Head of caudate nucleus (tissue), 42 donors: ENCODE data around the gene HLA-DMA.
A peak's percentile ranks its signal among the peaks of the same experiment; 100 is the strongest.
"Not testable (repeated sequence)": the region's sequence is repeated elsewhere in the genome, so short reads cannot be mapped to it uniquely, and the experiment has no call there.

Experiments used
- DNase-seq, 42 donors: peaks; one replicate each; pipeline versions ENCODE4 v3.0.0 to v3.0.0-alpha.2; 2020 to 2021; ENCODE audit warnings: mixed read lengths in 7 of 42
- intact Hi-C: fragments of 100-400 bp; cut with DNase I; formaldehyde crosslinking; loops from one replicate; pipeline ENCODE4 v1.15.0; 2022

Gene HLA-DMA

GRCh38 chr6:32942555-32943123, 10.3 kb downstream of the HLA-DMA start:
- DNase-seq, intact Hi-C loops: not testable (repeated sequence)

- intact Hi-C loops, result no loop called here
- no peak for DNase-seq
Measured at GRCh38 chr6:32941214-32941768, 11.6 kb downstream of the HLA-DMA start.

- intact Hi-C loops, result no loop called here
- DNase-seq, result peak in 33 of 42 donors; percentile 7 to 77 (median 49)
Measured at GRCh38 chr6:32940656-32941213, 12.2 kb downstream of the HLA-DMA start, which contains the start of gene HLA-DMB. Gene HLA-DMB, minus strand, starts transcription at chr6:32941028. Its CDS starts 221 bp downstream, at chr6:32940807.

- no peak for DNase-seq
- intact Hi-C loops, result no loop called here
Measured at GRCh38 chr6:32938494-32938893, 14.4 kb downstream of the HLA-DMA start.

GRCh38 chr6:32937230-32937633, 15.7 kb downstream of the HLA-DMA start:
- intact Hi-C loops, result no loop called here
- peak in 27 of 42 donors; percentile 4 to 50 (median 29) for DNase-seq

GRCh38 chr6:32936239-32937152, 16.4 kb downstream of the HLA-DMA start:
- peak in 3 of 42 donors; percentile 18 to 39 (median 25) for DNase-seq
- intact Hi-C loops, result no loop called here

GRCh38 chr6:32935551-32936238, 17.2 kb downstream of the HLA-DMA start:
- intact Hi-C loops, result no loop called here

GRCh38 chr6:32933661-32934085, 19.2 kb downstream of the HLA-DMA start:
- peak; percentile 39 to 93 (median 80) for DNase-seq
- intact Hi-C loops, result loop anchor here (5.0 kb wide), 1 partner anchor 49 kb away; no protein-coding TSS in a partner anchor

More at GRCh38 chr6:32935551-32936238, 17.2 kb downstream of the HLA-DMA start:
- DNase-seq, result no peak

- DNase-seq, result no peak
- intact Hi-C loops, result loop anchor here (5.0 kb wide), 1 partner anchor 50 kb away; no protein-coding TSS in a partner anchor
Measured at GRCh38 chr6:32932132-32932868, 20.6 kb downstream of the HLA-DMA start.

- no peak for DNase-seq
- intact Hi-C loops, result loop anchor here (5.0 kb wide), 1 partner anchor 51 kb away; no protein-coding TSS in a partner anchor
Measured at GRCh38 chr6:32931211-32931610, 21.7 kb downstream of the HLA-DMA start.

GRCh38 chr6:32922083-32922482, 30.8 kb downstream of the HLA-DMA start:
- intact Hi-C loops, result no loop called here
- no peak for DNase-seq

- no peak for DNase-seq
- intact Hi-C loops, result no loop called here
Measured at GRCh38 chr6:32920715-32921114, 32.2 kb downstream of the HLA-DMA start.

GRCh38 chr6:32912951-32913350, 39.9 kb downstream of the HLA-DMA start:
- intact Hi-C loops, result no loop called here
- DNase-seq, result no peak

- no peak for DNase-seq
- intact Hi-C loops, result no loop called here
Measured at GRCh38 chr6:32908897-32909296, 44.0 kb downstream of the HLA-DMA start.

GRCh38 chr6:32906539-32906938, 46.4 kb downstream of the HLA-DMA start:
- intact Hi-C loops, result no loop called here
- DNase-seq, result no peak

- no peak for DNase-seq
- intact Hi-C loops, result no loop called here
Measured at GRCh38 chr6:32905078-32905477, 47.8 kb downstream of the HLA-DMA start.

GRCh38 chr6:32903952-32904351, 48.9 kb downstream of the HLA-DMA start:
- DNase-seq, result no peak
- intact Hi-C loops, result no loop called here
